ENCODE results near the gene TMEM178A.
"Not testable (repeated sequence)": the region's sequence is repeated elsewhere in the genome, so short reads cannot be mapped to it uniquely, and the experiment has no call there.

The TMEM178A gene

GRCh38 chr2:39648580-39648979, 17.1 kb upstream of the TMEM178A start:
- no peak for DNase-seq (ENCODE audit: low spot score)

DNA sequence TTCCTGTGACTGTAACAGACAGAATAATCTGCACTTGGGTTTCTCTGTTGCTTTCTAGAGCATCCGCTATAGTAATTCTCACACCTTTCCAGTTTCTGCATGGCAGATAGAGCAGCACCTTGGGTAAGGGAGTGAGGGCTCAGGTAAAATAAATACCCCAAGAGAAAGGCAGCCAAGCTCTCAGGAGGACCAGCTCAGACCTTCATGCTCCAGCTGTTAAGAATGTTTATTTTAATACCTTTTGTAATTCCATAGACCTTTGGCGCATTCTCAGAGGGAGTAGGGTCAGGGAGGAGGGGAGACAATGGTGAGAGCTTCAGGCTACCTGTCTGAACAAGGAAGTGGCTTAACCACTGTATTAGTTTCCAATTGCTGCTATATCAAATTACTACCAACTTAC, 16.2 kb upstream of the TMEM178A start:
- DNase-seq (ENCODE audit: low spot score), result no peak

- no peak for DNase-seq (ENCODE audit: low spot score)
These were observed 15.2 kb upstream of the TMEM178A start for GRCh38 chr2:39650468-39650867.

GRCh38 chr2:39656215-39656614, 9.5 kb upstream of the TMEM178A start:
- DNase-seq (ENCODE audit: low spot score), result not testable (repeated sequence)

DNA sequence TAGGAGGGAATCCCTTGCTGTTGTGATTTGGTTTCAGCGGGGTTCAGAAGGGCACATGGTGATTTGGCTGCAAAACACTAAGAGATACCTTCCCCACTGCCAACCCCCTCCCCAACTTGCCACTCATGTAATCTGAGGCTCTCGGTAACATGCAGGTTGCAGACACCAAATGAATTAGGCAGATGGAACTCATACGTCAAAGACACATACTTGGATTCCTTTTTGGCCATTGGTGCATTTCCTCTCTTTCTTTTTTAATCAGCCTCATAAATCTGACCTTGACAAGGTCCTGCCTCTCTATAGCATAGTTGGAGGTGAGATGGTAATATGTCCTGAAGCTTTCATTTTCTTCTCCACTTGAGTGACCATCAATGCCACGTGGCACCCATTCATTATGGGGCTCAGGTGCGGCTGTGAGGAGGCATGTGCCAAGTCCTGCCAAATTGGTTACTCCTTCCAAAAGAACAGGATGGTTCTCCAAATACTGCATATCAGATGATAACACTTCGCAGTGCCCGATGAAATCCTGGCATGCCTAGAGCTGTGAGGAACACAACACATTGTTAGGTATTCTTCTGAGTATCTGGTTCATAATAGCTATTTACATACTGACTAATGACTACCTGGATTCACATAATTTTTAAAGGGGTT, 8.3 kb upstream of the TMEM178A start:
- DNase-seq (ENCODE audit: low spot score), result no peak

- DNase-seq (ENCODE audit: low spot score), result no peak
These were observed 7.3 kb upstream of the TMEM178A start for GRCh38 chr2:39658371-39658770.

- DNase-seq (ENCODE audit: low spot score), result no peak
These were observed 5.7 kb upstream of the TMEM178A start for GRCh38 chr2:39659765-39660611.

- DNase-seq (ENCODE audit: low spot score), result no peak
These were observed 5.0 kb upstream of the TMEM178A start for GRCh38 chr2:39660612-39661236.

DNA sequence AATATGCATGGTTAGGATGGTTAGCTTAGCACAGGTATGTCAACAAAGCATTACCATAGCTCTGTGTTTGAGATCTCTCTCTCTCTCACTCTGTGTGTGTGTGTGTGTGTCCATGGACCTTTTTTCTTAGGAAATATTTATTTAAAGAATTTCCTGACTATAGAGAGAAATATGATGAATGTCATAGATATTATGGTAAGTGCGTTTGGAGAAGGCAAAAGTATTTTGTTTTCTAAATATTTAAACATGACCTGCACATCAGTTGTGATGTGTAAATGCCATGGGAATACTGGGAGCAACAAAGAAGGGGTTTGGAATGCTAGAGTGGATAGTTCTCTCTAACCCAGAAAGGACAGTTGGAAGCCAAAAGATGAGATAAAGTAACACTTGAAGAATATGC, 3.9 kb upstream of the TMEM178A start:
- no peak for DNase-seq (ENCODE audit: low spot score)

DNA sequence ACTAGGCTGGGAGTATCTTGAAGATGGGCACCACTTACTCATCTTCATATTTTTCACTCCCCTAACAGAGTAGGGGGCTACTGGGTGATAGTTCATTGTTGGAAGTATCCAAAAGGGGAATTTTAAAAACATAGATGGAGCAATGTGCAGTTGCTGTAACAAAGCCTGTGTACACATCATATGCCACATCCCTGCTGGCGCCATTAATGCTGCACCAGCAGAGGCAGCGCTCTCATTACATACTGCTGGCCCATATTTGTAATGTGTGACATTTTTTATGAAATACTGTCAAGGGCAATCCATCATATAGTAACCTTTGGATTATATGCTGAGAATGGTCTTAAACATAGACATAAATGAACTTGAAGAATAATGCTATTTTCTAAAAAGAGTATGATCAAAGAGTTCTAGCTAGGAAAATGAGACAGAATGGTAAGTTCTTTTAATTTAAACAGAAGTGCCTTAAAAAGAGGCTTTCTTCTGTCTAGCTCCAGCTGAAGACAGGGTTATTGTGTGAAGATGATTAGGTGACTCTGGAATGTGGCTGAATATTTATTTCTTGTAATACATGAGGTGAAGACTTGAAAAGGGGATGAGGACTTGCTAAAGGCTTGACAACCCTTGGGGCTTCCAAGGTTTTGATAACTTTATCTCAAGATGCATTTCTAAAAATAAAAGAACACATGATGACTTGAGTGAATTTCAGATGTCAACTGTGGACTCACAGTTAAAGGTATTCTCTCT, 2.4 kb upstream of the TMEM178A start:
- no peak for DNase-seq (ENCODE audit: low spot score)

DNA sequence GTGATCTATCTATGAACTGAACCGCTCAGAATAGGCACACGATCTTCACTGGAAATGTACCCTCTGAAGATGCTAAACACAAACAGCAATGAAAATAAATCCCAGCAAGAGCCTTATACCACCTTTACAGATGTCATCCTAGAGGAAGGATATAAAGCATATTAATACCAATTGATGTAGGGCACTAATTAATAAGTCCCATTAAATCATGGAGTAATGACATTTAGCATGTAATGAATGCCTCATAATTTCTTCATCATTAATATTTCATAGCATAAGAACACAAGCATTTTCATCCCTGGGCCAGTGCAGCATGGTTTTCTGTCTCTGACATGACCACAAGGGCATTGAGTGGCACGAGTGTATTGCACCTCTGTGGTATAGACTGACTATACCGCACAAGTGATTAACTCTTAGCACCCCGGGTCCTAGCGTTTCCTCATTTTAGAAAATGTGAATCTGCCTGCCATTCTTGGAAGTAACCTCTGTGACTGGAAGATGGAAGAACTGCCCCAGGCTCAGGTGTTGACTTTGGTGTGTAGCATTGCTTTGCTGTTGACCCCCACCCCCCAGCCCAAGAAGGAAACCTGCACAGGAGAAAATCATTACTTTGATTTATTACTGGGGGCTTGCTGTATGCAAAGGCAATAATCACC, 1.4 kb upstream of the TMEM178A start:
- DNase-seq (ENCODE audit: low spot score), result no peak

GRCh38 chr2:39664888-39665591, 677 bp upstream of the TMEM178A start:
- no peak for DNase-seq (ENCODE audit: low spot score)

GRCh38 chr2:39666491-39667101, 879 bp downstream of the TMEM178A start:
- DNase-seq (ENCODE audit: low spot score), result no peak

GRCh38 chr2:39667104-39667885, 1.6 kb downstream of the TMEM178A start:
- no peak for DNase-seq (ENCODE audit: low spot score)

DNA sequence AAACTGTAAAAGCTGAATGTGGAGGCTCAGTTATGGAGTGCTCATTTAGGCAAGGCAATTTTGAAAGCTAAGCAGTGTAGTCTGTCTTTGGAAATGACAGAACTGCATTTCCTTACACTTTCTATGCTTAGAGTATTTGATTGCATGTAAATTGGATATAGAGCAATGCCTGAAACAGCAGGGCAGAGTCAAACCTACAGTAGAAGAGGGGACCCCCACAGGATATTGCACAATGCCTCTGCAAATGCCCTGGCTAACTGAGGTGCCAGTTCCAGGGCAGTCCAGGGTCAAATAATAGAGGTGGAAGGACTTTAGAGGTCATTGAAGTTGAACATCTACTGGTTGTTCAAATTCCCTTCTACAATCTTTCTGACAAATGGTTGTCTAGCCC, 2.2 kb downstream of the TMEM178A start:
- no peak for DNase-seq (ENCODE audit: low spot score)

DNA sequence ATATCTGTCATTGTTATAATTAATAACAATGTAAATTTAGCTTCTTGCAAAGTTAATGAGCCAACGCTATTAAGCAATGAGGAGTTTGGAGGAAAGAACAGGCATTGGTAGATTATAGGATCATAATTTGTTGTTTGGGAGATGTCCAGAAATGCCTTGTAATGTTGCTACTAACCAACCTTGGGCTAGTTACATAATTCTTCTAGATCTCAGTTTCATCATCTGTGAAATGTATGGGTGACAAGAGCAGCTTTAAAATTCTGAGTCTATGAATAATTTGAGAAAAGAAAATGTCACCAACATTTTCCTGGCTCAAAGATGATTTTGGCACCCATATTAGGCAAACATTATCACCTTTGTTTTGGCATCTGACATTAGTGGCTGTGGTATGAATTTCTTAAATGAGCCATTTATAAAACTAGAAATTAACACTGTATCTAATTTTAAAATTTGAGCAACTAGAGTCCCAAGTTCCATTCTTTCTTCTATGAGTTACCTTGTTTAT, 2.9 kb downstream of the TMEM178A start:
- no peak for DNase-seq (ENCODE audit: low spot score)

DNA sequence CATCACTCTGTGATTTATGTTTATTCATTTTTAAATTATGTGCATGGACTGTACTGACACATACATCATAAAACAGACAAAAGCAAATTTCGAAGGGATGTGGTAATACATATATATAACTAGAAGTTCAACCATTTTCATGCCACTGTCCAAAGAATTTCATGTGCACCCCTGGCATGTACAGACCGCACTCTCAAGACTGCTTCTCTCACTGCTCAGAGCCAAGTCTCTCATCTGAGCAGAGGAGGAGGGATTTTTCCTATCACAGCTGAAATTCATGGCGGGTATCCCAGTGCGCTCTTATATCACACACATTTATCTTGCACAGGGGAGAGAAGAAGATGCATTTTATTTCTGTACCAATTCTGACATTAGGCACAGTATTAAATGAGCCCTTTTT, 5.9 kb downstream of the TMEM178A start:
- no peak for DNase-seq (ENCODE audit: low spot score)

DNA sequence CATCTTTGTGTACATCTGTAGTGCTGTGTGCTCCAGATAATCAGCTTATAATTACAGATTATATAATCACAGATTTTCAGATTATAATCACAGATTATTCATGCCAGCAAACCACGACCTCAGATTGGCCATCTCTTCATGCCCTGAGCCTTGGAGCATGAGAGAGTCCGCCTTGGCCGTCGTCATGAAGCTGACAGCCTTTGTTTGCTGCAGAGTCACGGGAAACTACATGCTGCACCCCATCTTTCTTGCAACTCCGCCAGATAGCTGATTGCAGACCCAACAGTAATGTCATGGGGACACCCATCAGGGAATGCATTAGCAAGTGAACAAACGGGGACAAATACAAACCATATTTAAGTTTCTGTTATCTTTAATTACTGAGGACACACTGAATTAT, 7.3 kb downstream of the TMEM178A start:
- DNase-seq (ENCODE audit: low spot score), result no peak

DNA sequence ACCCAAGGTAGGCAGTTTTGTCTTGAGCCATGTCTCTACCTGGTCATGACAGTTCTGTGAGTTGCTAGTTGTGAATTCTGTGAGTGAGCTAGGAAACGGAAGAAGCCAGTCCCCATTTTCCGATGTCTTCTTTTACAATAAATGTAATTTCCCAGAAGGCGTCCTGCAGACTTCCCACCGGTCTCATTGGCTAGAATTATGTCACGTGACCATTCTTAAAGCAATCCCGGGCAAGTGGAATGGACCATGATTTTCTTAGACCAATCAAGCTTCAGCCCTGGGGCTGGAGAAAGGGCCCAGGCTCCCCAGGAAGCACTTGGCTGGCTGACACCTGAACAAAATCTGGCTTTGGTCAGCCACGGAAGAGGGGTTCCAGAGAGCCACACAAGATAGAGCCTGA, 10.6 kb downstream of the TMEM178A start:
- DNase-seq (ENCODE audit: low spot score), result no peak

DNA sequence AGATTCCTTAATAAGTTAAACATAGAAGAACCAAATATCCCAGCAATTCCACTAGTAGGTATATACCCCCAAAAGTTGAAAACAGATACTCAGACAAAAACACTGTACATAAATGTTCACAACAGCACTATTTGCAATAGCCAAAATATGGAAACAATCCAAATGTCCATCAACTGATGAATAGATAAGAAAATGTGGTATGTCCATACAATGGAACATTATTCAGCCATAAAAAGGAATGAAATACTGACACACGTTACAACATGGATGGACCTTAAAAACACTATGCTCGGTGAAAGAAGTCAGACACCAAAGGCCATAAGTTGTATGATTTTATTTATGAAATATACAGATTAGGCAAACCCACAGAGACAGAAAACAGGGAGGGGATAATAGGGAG, 12.5 kb downstream of the TMEM178A start:
- no peak for DNase-seq (ENCODE audit: low spot score)

All from activated CD4-positive, alpha-beta T cell treated with anti-CD3 and anti-CD28 coated beads, Interleukin-2, Interleukin-4, amounts not matched to agents 100 ng/mL and 50 ng/mL, durations not matched to agents 16 hours and 8 hours (primary cell).